CD4-positive, alpha-beta T cell treated with Interleukin-1 beta for 1 hour (primary cell): ENCODE data around the gene KRT85.

Experiments
- DNase-seq, 2 donors: peaks; one replicate each; pipeline ENCODE4 v3.0.0-alpha.2; 2020 to 2022

The KRT85 gene

DNA sequence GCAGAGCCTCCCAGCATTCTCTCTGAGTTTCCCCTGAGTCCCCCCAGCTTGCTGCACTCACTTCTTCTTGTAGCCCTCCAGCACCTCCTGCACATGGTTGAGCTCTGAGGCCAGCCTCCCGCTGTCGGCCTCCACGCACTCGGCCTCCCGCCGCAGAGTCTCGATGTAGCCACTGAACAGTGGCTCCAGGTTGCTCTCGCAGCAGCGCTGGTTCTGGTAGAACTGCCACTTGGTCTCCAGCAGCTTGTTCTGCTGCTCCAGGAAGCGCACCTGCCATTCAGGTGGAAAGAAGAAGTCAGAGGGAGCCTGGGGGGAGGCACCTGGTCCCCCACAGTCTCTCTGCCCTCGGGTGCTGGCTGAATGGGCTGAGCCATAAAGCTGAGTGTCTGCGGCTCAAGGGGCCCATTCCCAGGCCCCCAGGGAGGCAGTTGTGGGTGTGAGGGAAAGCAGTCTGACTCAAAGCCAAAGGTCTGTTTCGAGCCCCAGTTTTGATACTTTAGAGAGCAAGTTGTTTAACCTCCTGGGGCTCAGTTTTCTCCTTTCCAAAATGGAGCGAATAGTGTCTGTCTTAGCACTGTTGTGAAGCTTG is 2.3 kb downstream of the KRT85 start:
- no peak for DNase-seq

DNA sequence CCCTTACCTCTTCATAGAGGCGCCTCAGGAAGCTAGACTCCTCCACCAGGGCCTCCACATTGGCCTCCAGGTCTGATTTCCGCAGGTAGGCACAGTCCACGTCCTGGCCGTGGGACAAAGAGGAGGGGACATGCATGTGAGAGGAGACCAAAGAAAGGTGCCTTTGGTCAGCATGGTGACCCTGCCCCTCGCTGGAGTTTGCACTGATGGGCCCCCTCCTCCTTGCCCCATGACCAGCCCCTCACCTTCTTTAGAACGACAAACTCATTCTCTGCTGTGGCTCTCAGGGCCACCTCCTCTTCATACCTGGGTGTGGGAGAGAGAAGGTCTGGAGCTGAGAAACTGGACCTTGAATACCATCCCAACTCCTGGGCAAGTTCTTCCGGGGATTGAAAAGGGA is 3.2 kb downstream of the KRT85 start:
- DNase-seq, result no peak

DNA sequence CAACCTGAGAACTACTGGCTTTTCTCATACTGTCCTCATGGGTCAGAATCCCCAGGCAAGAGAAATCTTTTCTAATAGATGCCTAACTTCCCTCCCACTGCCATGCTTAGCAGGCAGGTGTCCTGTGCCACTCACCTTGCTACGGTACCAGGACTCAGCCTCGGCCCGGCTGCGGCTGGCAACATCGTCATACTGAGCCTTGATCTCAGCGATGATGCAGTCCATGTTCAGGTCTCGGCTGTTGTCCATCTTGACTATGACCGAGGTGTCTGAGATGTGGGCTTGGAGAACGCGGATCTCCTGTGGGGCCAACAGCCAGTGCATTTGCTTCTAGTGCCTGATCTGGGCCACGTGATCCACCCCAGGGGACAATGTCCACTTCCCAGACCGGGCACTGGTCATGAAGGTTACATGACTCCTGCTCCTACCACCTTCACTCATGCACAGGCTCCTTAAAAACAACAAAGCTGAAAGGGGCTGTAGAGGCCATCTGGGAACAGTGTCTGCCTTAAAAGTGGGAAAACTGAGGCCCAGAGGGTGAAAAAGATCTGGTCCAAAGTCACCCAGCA is 4.1 kb downstream of the KRT85 start:
- no peak for DNase-seq

DNA sequence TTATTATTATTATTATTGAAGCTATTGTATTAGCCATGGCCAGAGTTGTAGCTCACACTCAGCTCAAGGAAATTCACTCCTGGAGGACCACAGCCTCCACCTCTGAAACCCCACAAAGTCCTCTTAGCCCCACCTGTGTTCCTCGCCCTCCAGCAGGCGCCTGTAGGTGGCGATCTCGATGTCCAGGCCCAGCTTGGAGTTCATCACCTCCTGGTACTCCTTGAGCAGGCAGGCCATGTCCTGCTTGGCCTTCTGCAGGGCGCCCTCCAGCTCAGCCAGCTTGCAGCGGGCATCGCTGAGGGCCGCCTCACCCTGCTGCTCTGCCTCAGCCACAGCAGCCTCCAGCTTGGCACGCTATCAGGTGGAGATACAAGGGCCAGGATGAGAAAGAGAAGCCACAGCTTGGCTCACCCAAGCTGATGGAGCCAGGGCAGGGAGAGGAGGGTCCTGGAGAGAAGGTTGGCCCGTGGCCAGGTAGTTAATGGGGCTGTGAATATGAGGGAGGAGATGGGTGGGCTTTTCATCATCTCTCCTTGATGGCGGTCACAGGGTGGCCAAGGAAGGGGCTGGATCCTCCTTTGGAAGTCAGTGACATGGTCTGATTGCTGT is 5.1 kb downstream of the KRT85 start:
- DNase-seq, result no peak

DNA sequence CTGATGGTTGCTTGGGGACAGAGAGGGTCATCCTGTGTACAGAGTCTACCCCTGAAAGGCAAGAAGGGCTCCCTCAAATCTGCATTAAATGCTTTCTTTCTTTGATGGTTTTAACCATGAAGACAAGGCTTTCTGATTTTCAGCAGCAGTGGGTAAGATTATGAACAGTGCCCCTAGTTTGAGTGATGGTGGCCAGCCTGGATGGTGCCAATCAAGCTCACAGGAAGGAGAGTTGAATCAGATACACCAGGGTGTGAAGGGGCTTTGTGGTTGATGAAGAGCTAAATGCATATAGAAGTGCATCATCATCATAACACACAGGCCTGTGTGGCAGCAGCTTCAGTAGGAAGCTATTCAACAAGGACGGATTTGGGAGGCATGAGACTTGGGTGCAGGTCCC is 5.7 kb downstream of the KRT85 start:
- no peak for DNase-seq

DNA sequence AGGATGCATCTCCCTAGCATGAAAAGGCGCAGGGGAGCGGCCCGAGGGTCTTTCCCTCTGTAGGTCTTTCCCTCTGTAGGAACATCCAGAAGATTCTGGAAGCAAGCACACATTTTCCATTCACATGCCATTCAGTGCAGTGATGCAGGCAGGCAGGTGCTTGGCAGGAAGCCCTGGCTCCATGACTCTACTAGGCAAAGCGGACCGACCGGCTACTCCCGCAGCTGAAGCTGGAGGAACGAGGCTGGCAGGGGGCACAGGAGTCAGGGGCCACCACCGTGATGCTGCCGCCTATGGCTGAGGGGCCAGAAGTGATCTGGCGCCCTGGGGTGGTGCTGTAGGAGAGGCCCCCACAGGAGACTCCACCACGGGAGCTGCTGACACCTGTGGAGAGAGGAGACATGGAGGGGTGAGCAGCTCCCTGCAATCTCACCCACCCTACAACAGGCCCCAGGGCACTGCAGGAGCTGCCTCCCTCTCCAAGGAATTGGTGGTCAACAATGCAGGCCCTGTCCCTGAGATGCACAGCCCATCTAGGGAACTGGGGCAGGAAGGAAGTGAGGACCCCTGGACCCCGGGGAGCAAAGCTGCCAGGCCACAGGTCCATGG is 6.5 kb downstream of the KRT85 start:
- DNase-seq, result no peak

DNA sequence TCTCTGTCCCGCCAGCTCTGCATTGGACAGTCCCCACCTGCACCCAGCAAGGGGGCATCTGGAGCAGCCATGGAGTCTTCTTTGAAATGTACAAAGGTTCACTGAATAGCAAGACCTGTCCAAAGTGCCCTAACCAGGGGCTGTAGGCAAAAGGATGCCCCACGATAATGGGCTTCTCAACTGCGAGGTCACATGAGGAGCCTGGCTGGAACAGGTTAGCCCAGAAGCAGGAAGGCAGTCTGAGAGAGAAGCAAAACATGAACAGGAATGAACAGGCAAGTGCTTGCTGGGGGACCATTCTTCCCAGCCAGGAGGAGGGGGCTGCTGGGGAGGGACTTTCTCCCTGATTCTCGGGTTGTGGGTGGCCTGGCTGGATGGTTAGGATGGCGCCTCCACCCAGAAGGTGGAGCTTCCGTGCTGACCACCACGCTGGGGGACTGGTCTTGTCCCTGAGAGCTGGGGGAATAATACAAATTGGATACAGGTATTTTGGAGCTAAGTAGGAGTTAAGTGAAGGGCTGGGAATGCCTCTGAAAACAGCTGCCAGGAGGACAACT is 7.1 kb downstream of the KRT85 start:
- DNase-seq, result no peak

DNA sequence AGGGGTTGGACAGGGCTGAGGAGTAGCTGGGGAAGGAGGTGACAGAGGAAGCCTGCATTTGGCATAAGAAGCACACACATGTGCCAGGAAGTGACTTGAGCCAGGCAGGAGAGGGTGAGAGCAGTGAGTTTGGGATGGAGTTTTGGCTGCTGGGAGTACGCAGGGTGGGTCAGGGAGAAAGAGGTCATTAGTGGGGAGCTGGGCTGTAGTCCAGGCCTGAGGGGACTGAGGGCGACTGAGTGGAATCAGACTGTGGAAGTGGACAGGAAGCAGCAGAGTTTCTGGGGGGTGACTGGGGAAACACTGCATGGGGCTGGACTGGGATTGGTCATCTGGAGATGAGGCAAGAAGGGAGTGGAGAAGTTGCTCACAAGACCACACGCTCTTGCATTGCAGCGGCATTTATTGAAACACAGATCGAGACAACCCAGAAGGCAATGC is 7.6 kb downstream of the KRT85 start:
- no peak for DNase-seq

DNA sequence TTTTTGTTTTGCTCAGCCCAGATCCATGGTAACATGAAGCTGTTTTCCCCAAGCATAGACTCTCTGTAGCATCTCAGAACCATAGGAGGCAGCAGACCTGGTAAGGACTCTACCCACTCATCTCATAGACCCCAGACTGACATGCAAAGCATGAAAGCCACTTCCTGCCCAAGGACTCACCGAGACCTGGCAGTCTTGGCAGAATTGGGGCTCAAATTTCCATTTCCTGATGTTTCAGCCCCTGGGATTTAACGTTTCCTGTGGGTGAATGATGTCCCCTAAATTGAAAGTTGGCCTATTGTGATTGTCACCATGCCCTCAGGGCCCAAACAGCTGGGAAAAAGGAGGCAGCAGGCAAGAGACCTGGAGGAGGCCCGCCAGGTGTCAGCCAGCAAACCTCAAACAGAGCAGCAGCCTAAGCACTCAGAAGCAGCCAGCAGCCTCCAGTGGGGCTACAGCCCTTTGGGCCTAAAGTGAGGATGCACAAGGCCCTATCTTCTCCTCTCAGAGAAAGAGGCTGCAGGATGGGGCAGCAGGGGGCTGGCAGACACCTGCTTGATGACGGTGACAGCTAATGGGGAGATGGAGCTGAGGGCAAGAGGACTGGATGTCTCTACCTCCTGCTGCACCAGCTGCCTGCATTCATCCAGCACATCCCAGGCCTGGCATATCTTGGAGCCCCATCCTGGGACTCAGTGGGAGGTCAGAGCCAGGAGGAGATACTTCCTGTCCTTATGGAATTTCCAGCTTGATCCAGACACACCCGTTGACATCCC is 8.5 kb downstream of the KRT85 start:
- DNase-seq, result no peak

DNA sequence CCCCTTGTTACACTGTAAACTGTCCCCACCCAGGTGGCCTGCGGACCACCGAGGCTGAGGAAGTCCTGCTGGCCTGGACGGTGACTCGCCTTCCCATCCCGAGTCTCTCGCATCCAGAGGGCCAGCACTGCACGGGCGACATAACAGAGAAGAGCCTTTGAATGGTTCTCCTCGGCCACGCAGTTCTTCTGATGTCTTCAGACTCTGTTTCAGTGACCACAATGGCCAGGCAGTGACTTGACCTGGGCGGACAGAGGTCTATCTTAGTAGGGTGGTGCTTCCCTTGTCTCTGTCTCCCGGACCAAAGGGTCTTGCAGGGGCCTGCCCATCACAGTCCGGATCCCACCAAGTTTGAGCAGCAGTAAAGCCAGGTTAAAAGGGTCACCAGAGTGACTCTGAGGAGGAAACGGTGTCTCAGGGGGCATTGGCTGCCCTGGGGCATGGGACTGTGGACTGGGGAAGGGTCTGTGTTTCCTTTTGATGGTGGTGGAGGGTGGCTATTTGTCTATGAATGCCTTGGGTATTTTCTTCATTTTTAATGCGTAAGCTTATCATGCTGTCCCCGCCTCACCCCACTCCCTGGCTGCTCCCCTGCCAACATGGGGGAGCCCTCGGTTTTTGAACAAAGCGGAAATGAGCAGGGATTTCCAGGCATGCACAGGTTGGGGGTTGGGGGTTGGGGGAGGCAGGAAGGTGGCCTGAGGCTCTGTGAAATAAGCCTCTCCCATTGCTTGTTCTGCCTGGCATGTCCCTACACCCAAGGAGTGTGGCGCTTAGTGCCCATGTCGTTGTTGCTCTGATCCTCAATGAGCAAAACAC is 10.3 kb downstream of the KRT85 start:
- DNase-seq, result no peak

DNA sequence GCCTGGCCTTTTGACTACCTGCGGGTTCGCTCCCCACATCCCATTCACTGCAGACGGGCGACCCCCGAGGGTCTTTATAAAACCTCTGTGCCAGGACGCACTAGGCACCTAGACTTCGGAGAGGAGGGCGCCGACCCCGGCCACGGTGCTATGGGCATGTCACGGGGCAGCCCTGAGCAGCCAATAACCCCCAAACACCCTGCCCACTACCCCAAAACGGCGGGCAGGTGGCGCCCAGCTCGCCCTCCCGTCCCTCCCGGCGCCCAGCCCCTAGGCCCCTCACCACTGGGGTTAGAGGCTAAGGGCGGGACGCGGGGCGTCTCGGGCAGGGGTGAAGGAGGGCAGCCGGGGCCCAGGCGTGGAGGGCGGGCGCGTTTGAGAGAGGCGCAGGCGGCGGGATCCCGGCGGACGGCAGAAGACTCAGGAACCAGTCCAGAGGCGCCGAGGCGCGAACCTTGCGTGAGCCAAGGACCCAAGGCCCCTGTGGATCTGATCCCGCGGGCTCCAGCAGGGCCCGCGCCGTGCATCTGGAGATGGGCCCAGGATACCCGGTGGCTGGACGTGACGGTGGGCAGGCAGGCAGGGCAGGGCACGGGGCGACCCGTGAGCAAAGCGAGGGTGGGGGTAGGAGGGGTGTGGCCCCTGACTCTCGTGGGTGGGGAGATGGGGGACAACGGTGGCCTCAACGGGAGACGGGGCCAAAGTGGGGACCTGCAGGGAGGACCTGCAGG is 11.1 kb downstream of the KRT85 start:
- no peak for DNase-seq

DNA sequence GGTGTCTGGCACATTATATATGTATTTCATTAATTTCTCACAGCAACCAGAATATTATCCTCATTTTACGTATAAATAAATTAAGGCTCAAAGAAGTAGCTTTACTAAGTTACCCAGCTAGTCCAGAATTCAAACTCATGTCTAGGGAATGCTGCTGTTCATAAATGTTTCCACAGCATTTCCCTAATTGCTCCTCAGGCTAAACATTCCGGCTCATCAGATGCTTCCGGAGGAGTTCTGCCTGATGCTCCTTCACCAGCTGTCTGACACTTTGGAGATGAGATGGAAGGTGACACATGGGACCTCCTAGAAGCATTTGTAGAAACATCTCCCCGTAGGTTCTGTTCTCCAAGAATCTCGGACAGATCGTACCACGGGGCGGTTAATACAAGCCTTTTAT is 12.1 kb downstream of the KRT85 start:
- no peak for DNase-seq

DNA sequence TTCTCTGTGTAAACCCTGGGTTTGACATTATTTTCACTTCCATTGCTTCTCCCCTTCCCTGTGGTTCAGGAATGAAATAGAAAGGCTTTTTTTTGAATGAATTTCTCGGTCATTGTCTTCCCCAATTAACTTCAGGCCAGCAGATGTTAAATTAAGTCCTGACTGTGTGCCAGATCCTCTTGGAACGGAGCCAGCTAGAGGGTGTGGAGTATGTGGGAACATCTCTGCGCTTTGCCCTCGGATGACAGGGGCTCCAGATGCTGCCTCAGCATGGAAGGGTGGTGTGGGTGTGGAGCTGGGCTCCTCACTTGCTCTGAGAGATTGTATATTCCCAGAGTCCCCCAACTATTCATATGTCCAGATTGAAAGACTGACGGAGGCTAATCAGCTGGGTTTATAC is 13.1 kb downstream of the KRT85 start:
- no peak for DNase-seq

DNA sequence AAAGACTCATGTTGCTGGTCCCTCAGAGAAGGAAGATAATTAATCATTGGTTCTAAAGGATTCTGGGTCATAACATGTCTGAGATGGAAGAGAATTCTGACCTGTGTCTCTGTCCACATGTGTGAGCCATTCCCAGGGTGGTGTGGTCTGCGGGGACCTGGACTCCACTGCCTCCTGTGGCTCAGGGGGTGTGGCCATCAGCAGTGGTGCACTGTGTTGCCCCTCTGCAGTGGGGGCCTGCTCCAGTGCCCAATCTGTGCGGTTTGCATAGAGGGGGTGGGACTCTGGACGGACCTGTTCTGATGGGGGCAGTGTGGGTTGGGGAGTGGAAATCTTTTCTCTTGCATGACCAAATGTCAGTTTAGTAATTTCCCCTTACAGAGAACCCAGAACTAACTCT is 13.5 kb downstream of the KRT85 start:
- DNase-seq, result no peak

DNA sequence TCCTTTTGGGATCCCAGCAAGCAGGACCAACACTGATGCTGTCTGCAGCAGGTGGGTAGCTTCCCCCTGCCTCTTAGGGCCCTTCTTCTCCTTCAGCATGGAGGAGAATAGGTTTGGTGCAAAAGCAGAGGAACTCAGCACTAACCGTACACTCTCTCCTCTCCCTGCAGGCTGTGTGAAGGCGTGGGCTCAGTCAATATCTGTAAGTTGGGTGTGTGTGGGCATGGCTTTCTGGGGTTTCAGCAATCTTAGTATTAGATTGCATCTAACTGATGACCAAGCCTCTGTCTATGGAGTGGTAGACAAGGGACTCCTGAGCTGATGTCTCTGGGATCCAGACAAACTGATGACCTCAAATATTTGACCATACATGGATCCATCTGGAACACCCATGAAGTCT is 14.3 kb downstream of the KRT85 start:
- DNase-seq, result no peak

DNA sequence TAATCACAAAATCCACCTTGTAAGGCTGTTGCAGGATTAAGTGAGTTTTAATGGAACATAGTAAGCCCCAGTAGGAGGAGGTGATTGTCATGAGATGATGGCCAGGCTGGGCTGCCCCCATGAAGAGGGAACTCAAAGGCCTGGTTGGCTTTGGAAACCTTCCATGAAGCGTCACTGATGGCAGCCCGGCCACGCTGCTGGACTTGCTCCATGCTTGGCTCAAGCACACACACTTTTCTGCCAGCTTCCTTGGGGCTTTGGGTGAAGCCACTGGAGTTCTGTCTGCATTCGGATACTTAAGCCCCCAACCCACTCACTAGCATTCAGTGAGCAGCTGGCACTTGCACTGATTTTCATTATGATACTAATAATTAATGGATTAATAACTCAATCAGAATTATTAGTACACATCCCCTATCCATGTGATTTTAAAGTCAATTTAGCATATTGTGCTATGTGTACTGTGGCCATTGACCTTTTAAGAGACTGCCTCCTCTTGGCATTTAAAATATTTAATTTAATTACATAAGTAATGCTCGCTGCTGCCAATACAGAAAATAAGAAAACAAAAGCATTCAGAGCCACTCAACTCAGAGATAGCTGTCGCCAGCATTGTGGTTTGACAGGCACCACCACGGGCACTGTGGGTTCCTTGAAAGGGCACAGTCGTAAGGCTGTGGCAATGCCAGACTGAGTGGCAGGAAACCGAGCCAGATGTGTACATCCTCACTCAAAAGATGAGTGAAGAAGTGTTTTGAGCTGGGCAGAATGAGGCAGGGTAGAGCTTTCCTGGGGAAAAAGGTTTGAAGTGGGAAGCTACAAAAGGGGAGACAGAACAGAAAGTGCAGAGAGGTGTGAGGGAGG is 15.9 kb downstream of the KRT85 start:
- peak; percentile 59 to 66 for DNase-seq

DNA sequence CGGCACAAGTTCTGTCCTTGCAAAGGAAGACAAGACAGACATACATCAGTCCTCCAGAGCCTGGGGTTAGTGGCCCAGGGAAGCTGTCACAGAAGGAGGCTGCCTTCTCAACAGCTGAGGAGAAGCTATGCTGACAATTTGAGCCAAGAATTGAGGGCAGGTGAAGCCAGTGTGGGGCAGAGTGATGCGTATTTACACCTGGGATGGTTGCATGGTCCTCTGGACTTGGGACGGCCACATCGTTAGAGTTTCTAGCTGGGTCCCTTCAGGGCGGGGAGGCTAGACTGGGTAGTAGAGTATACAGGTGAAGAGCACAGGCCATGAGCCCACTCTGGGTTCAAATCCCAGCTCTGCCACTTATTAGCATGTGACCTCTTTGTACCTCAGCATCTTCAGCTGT is 16.5 kb downstream of the KRT85 start:
- DNase-seq, result no peak

DNA sequence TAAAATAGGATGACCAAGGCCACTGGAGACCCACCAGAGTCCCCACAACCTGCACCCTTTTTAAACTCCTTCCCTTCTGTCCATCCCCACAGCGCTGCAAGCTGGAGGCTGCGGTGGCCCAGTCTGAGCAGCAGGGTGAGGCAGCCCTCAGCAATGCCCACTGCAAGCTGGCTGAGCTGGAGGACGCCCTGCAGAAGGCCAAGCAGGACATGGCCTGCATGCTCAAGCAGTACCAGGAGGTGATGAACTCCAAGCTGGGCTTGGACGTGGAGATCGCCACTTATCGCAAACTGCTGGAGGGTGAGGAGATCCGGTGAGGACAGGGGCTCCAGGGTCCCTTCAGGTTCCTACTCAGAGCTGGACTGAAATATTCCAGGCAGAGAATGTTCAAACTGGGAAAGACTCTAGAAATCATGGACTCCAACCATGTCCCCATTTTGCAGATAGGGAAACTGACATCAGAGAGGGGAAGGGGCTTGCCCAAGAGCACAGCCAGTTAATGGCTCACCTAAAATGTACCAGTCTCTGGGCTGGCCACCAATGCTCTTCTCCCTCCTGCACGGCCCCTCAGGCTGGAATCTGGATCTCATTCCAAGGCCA is 17.2 kb downstream of the KRT85 start:
- DNase-seq, result no peak

DNA sequence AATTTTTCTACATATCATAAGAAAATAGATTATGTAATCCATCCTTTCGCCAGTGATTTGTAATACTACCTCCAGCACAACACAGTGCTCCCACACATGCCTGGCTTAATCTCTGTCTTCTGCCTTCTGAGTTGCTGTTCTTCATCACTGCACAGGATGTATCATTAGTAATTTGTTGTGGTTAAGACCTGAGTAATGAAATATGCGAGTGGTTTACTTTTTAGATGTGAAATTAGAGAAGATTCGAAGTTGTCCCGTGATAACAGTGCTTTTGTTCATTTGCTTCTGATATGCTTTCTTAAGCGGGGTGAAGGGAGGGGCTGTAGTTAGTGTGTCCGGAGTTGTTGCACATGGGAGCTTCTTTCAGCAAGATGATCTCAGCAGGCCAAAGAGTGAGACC is 18.1 kb downstream of the KRT85 start:
- no peak for DNase-seq
